SKM-1 (cell line): ENCODE measurements around the gene SLAMF1.
"Not testable (repeated sequence)": the region's sequence is repeated elsewhere in the genome, so short reads cannot be mapped to it uniquely, and the experiment has no call there.

ENCODE experiments used
- DNase-seq: peaks from one replicate; lab custom pipeline; 2025; ENCODE audit not compliant: unreplicated experiment; lab: John Stamatoyannopoulos, UW

Gene SLAMF1

GRCh38 chr1:160665330-160666078 is 18.7 kb upstream of the SLAMF1 start:
- DNase-seq: peak; percentile 95

GRCh38 chr1:160664573-160665051 is 17.8 kb upstream of the SLAMF1 start:
- no peak for DNase-seq

GRCh38 chr1:160662910-160663309 is 16.1 kb upstream of the SLAMF1 start:
- DNase-seq: no peak

- DNase-seq: no peak
These were observed 12.7 kb upstream of the SLAMF1 start for GRCh38 chr1:160659566-160659965.

- DNase-seq: no peak
These were observed 12.0 kb upstream of the SLAMF1 start for GRCh38 chr1:160658814-160659193.

GRCh38 chr1:160658162-160658813 is 11.4 kb upstream of the SLAMF1 start:
- DNase-seq: no peak

- DNase-seq: no peak
These were observed 10.5 kb upstream of the SLAMF1 start for GRCh38 chr1:160657250-160657781.

GRCh38 chr1:160656737-160657136 is 9.9 kb upstream of the SLAMF1 start:
- DNase-seq: no peak

GRCh38 chr1:160653620-160654016 is 6.8 kb upstream of the SLAMF1 start:
- no peak for DNase-seq

GRCh38 chr1:160652924-160653619 is 6.2 kb upstream of the SLAMF1 start:
- no peak for DNase-seq

GRCh38 chr1:160652065-160652641 is 5.3 kb upstream of the SLAMF1 start:
- DNase-seq: not testable (repeated sequence)

- DNase-seq: no peak
These were observed 4.7 kb upstream of the SLAMF1 start for GRCh38 chr1:160651433-160652064.

- no peak for DNase-seq
These were observed 481 bp upstream of the SLAMF1 start for GRCh38 chr1:160647329-160647720.

- no peak for DNase-seq
These were observed 664 bp downstream of the SLAMF1 start for GRCh38 chr1:160646180-160646579.

- no peak for DNase-seq
These were observed 1.3 kb downstream of the SLAMF1 start for GRCh38 chr1:160645386-160646130.

- no peak for DNase-seq
These were observed 2.4 kb downstream of the SLAMF1 start for GRCh38 chr1:160644399-160644798.

- no peak for DNase-seq
These were observed 3.7 kb downstream of the SLAMF1 start for GRCh38 chr1:160643138-160643537.

GRCh38 chr1:160642281-160642644 is 4.6 kb downstream of the SLAMF1 start:
- no peak for DNase-seq

GRCh38 chr1:160641323-160642280 is 5.2 kb downstream of the SLAMF1 start:
- DNase-seq: no peak
